ENCODE results near the gene TRIM10.

DNA sequence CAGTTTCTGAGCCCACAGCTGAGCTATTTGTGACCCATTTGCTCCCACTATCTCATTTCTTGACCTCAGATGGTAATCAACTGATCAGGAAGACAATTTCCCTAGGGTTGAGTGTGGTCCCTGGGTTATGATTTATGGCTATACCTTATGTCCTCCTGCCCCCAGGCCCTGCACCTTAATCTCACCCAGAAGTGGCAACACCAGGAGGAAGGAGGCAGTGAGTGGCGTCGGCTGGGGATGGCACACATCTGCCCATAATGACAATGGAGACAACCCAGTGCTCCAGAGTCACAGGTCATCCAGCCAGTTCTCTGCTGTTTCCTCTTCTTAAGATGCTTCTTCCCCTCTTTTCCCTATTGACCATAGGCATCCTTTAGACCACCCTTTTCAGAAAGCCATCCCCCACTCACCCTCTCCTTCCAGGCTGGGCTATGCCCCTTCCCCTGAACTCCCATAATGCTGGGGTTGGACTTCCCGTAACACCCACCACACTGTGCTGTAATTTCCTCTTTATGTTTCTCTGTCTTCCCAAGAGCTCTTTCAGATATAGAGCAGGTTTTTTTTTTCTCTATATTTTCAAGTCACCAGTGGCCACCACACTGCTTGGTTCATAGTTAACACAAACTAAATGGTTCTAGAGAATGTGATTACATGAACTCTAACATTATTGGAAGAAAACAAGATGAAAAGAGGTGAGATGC is 8.0 kb downstream of the TRIM10 start:
- TF ChIP-seq, protein P1, sequence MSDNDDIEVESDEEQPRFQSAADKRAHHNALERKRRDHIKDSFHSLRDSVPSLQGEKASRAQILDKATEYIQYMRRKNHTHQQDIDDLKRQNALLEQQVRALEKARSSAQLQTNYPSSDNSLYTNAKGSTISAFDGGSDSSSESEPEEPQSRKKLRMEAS (IDR thresholded peaks at IDR 0.05): no peak
- TF ChIP-seq CEBPB (IDR thresholded peaks at IDR 0.05) (no peak), TAF1 (IDR thresholded peaks at IDR 0.05; ENCODE audit: low read depth) (no peak), YY1 (IDR thresholded peaks at IDR 0.05; ENCODE audit: low read depth) (no peak), FOXM1 (IDR thresholded peaks at IDR 0.05; ENCODE audit: borderline replicate concordance, low read depth) (no peak), EP300 (IDR thresholded peaks at IDR 0.05; ENCODE audit: borderline replicate concordance) (no peak), RAD21 (IDR thresholded peaks at IDR 0.05; ENCODE audit: low read depth) (no peak), ZBTB7A (IDR thresholded peaks at IDR 0.05; ENCODE audit: low read depth) (no peak), CREB1 (IDR thresholded peaks at IDR 0.05; ENCODE audit: low read depth) (no peak), NFIC (IDR thresholded peaks at IDR 0.05) (no peak)
- TF ChIP-seq, protein P2, sequence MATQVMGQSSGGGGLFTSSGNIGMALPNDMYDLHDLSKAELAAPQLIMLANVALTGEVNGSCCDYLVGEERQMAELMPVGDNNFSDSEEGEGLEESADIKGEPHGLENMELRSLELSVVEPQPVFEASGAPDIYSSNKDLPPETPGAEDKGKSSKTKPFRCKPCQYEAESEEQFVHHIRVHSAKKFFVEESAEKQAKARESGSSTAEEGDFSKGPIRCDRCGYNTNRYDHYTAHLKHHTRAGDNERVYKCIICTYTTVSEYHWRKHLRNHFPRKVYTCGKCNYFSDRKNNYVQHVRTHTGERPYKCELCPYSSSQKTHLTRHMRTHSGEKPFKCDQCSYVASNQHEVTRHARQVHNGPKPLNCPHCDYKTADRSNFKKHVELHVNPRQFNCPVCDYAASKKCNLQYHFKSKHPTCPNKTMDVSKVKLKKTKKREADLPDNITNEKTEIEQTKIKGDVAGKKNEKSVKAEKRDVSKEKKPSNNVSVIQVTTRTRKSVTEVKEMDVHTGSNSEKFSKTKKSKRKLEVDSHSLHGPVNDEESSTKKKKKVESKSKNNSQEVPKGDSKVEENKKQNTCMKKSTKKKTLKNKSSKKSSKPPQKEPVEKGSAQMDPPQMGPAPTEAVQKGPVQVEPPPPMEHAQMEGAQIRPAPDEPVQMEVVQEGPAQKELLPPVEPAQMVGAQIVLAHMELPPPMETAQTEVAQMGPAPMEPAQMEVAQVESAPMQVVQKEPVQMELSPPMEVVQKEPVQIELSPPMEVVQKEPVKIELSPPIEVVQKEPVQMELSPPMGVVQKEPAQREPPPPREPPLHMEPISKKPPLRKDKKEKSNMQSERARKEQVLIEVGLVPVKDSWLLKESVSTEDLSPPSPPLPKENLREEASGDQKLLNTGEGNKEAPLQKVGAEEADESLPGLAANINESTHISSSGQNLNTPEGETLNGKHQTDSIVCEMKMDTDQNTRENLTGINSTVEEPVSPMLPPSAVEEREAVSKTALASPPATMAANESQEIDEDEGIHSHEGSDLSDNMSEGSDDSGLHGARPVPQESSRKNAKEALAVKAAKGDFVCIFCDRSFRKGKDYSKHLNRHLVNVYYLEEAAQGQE (IDR thresholded peaks at IDR 0.05; ENCODE audit: low read depth): no peak
- TF ChIP-seq, protein P3, sequence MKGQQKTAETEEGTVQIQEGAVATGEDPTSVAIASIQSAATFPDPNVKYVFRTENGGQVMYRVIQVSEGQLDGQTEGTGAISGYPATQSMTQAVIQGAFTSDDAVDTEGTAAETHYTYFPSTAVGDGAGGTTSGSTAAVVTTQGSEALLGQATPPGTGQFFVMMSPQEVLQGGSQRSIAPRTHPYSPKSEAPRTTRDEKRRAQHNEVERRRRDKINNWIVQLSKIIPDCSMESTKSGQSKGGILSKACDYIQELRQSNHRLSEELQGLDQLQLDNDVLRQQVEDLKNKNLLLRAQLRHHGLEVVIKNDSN (IDR thresholded peaks at IDR 0.05): no peak

Data from Ishikawa (cell line).